Liver (tissue), 3 donors: ENCODE data around the gene PBX4.

Experiments
- CTCF ChIP-seq: fragments of 150-350 bp; IDR thresholded peaks from 2 replicates; pipeline ENCODE4 v1.5.1; 2017; ENCODE audit warnings: improper control_type of control experiment, low read depth, low read length; ENCODE audit not compliant: missing input control
- JUND ChIP-seq, 2 donors: IDR thresholded peaks; 2 replicates each; pipeline ENCODE4 v1.6.1; 2016; ENCODE audit warnings: antibody characterized with exemption in 2 of 2
- REST ChIP-seq: IDR thresholded peaks from 2 replicates; pipeline ENCODE4 v1.6.1; 2016; ENCODE audit warnings: antibody characterized with exemption, mild to moderate bottlenecking
- RXRA ChIP-seq, 2 donors: IDR thresholded peaks; 2 replicates each; pipeline ENCODE4 v1.6.1; 2017 to 2018; ENCODE audit warnings: antibody characterized with exemption in 2 of 2, mild to moderate bottlenecking in 1 of 2
- SP1 ChIP-seq: IDR thresholded peaks from 2 replicates; pipeline ENCODE4 v1.6.1; 2018; ENCODE audit warnings: antibody characterized with exemption, mild to moderate bottlenecking
- TAF1 ChIP-seq: conservative IDR thresholded peaks from 2 replicates; pipeline ENCODE4 v1.6.1; 2016; ENCODE audit warnings: antibody characterized with exemption, mild to moderate bottlenecking
- YY1 ChIP-seq: IDR thresholded peaks from 2 replicates; pipeline ENCODE4 v1.6.1; 2016; ENCODE audit warnings: antibody characterized with exemption, mild to moderate bottlenecking
- donor health status: healthy.
- donor health status: healthy.

- TF ChIP-seq CTCF (no peak), REST (no peak), SP1 (no peak), TAF1 (no peak), JUND (IDR thresholded peaks at IDR 0.05) (no peak), YY1 (no peak), RXRA (IDR thresholded peaks at IDR 0.05) (no peak)
Measured at GRCh38 chr19:19661675-19662251, 43.3 kb upstream of the PBX4 start.
